ENCODE measurements around the gene ITGB5. TPM values are rescaled to one million over a fixed set of nuclear protein-coding genes. Genes with fewer than 3 reads are reported as not detected.

Gene ITGB5
- total RNA-seq, 1 donor from 2014 or later = 46.0 TPM

GRCh38 chr3:124833710-124834332 is 53.3 kb downstream of the ITGB5 start:
- DNase-seq (ENCODE audit: extremely low spot score, unreplicated experiment) = no peak
- H3K27me3 Mint-ChIP-seq = no peaks in the 10 kb centered on the region
- no peaks in the 10 kb centered on the region for H3K9me3 Mint-ChIP-seq
- no peak for TF ChIP-seq CTCF (conservative IDR thresholded peaks at IDR 0.05)
- peaks cover 45% of the 10 kb centered on the region for H3K4me1 Mint-ChIP-seq (ENCODE audit: unreplicated experiment)
- peak overlapping the region; percentile 13 for H3K4me3 Mint-ChIP-seq
- H3K27ac Mint-ChIP-seq = peak overlapping the region; percentile 89
- H3K36me3 Mint-ChIP-seq = peaks cover 16% of the 10 kb centered on the region

GRCh38 chr3:124832782-124833709 is 54.1 kb downstream of the ITGB5 start:
- Mint-ChIP-seq H3K27ac (peak overlapping the region; percentile 89), H3K4me3 (no peak overlapping the region), H3K27me3 (no peaks in the 10 kb centered on the region), H3K4me1 (ENCODE audit: unreplicated experiment) (peaks cover 45% of the 10 kb centered on the region), H3K9me3 (no peaks in the 10 kb centered on the region), H3K36me3 (peaks cover 13% of the 10 kb centered on the region)
- no peak for DNase-seq (ENCODE audit: extremely low spot score, unreplicated experiment)
- TF ChIP-seq CTCF (conservative IDR thresholded peaks at IDR 0.05) = no peak

GRCh38 chr3:124831628-124832199 is 55.5 kb downstream of the ITGB5 start:
- H3K4me3 Mint-ChIP-seq = no peak overlapping the region
- TF ChIP-seq CTCF (conservative IDR thresholded peaks at IDR 0.05) = no peak
- peaks cover 41% of the 10 kb centered on the region for H3K4me1 Mint-ChIP-seq (ENCODE audit: unreplicated experiment)
- peaks cover 17% of the 10 kb centered on the region for H3K36me3 Mint-ChIP-seq
- no peak overlapping the region for H3K27ac Mint-ChIP-seq
- no peak for DNase-seq (ENCODE audit: extremely low spot score, unreplicated experiment)
- H3K9me3 Mint-ChIP-seq = no peaks in the 10 kb centered on the region
- H3K27me3 Mint-ChIP-seq = no peaks in the 10 kb centered on the region

- TF ChIP-seq CTCF (conservative IDR thresholded peaks at IDR 0.05) = no peak
- DNase-seq (ENCODE audit: extremely low spot score, unreplicated experiment) = no peak
- no peaks in the 10 kb centered on the region for H3K27me3 Mint-ChIP-seq
- peaks cover 19% of the 10 kb centered on the region for H3K36me3 Mint-ChIP-seq
- no peak overlapping the region for H3K27ac Mint-ChIP-seq
- no peaks in the 10 kb centered on the region for H3K9me3 Mint-ChIP-seq
- no peak overlapping the region for H3K4me3 Mint-ChIP-seq
- peaks cover 31% of the 10 kb centered on the region for H3K4me1 Mint-ChIP-seq (ENCODE audit: unreplicated experiment)
These were observed 57.2 kb downstream of the ITGB5 start for GRCh38 chr3:124829819-124830554.

GRCh38 chr3:124829178-124829818 is 57.9 kb downstream of the ITGB5 start:
- Mint-ChIP-seq H3K4me1 (ENCODE audit: unreplicated experiment) (peaks cover 28% of the 10 kb centered on the region), H3K4me3 (no peak overlapping the region), H3K27ac (no peak overlapping the region), H3K27me3 (no peaks in the 10 kb centered on the region), H3K36me3 (peaks cover 23% of the 10 kb centered on the region), H3K9me3 (no peaks in the 10 kb centered on the region)
- no peak for TF ChIP-seq CTCF (conservative IDR thresholded peaks at IDR 0.05)
- no peak for DNase-seq (ENCODE audit: extremely low spot score, unreplicated experiment)
